Left lobe of liver (tissue), 2 donors: ENCODE results near the gene DNM2. TPM values are rescaled to one million over a fixed set of nuclear protein-coding genes. Genes with fewer than 3 reads are reported as not detected.

Experiments used
- ATAC-seq: fragments of 200-7000 bp; cut with Tn5 transposase; one replicate; pipeline ENCODE4 v1.9.1; 2020; ENCODE audit warnings: mild to moderate bottlenecking, moderate library complexity
- DNase-seq: peaks from one replicate; pipeline ENCODE4 v3.0.0-alpha.2; 2020; ENCODE audit warnings: low spot score
- total RNA-seq: library from RNA; stranded (reverse); gene quantifications from one replicate; pipeline ENCODE4 v1.2.1, GENCODE V29; 2021
- donor health status: DM: no; HTN: no; CAD: no; lungs with moderate emphysema.
- donor health status: DM: no; HTN: yes; CAD: no.

DNM2 gene
- total RNA-seq, 1 donor from 2014 or later, result 64.8 TPM

GRCh38 chr19:10809651-10810285, 91.9 kb downstream of the DNM2 start:
- DNase-seq (no peak), ATAC-seq (peak; percentile 12)

GRCh38 chr19:10811391-10812111, 93.7 kb downstream of the DNM2 start:
- DNase-seq (no peak), ATAC-seq (no peak)

GRCh38 chr19:10812196-10812595, 94.3 kb downstream of the DNM2 start:
- ATAC-seq (no peak), DNase-seq (no peak)

- ATAC-seq (peak; percentile 30), DNase-seq (no peak)
Measured at GRCh38 chr19:10812902-10813404, 95.1 kb downstream of the DNM2 start.

- DNase-seq (no peak), ATAC-seq (no peak)
Measured at GRCh38 chr19:10815007-10815536, 97.2 kb downstream of the DNM2 start.

- no peak for DNase-seq
- ATAC-seq, result no peak
Measured at GRCh38 chr19:10815969-10816644, 98.2 kb downstream of the DNM2 start.

- DNase-seq, result no peak
- ATAC-seq, result no peak
Measured at GRCh38 chr19:10816691-10817090, 98.8 kb downstream of the DNM2 start.

- DNase-seq (no peak), ATAC-seq (no peak)
Measured at GRCh38 chr19:10817291-10818038, 99.6 kb downstream of the DNM2 start.

- no peak for DNase-seq
- no peak for ATAC-seq
Measured at GRCh38 chr19:10818301-10819123, 100.6 kb downstream of the DNM2 start.

- ATAC-seq, result no peak
- DNase-seq, result no peak
Measured at GRCh38 chr19:10819124-10820060, 101.5 kb downstream of the DNM2 start.

- DNase-seq, result no peak
- ATAC-seq, result peak; percentile 46
Measured at GRCh38 chr19:10820173-10820572, 102.3 kb downstream of the DNM2 start.

- DNase-seq (no peak), ATAC-seq (no peak)
Measured at GRCh38 chr19:10823690-10824089, 105.8 kb downstream of the DNM2 start.

- DNase-seq, result no peak
Measured at GRCh38 chr19:10826231-10826630, 108.4 kb downstream of the DNM2 start.

GRCh38 chr19:10826846-10827245, 109.0 kb downstream of the DNM2 start:
- ATAC-seq, result no peak
- DNase-seq, result no peak

More at GRCh38 chr19:10826231-10826630, 108.4 kb downstream of the DNM2 start:
- ATAC-seq, result no peak

GRCh38 chr19:10828981-10829821, 111.3 kb downstream of the DNM2 start:
- ATAC-seq (peak; percentile 20), DNase-seq (no peak)

GRCh38 chr19:10829967-10830366, 112.1 kb downstream of the DNM2 start:
- ATAC-seq, result peak; percentile 3
- no peak for DNase-seq

- ATAC-seq (no peak), DNase-seq (no peak)
Measured at GRCh38 chr19:10830370-10830769, 112.5 kb downstream of the DNM2 start.
